ENCODE data around the gene NHEJ1.

DNA sequence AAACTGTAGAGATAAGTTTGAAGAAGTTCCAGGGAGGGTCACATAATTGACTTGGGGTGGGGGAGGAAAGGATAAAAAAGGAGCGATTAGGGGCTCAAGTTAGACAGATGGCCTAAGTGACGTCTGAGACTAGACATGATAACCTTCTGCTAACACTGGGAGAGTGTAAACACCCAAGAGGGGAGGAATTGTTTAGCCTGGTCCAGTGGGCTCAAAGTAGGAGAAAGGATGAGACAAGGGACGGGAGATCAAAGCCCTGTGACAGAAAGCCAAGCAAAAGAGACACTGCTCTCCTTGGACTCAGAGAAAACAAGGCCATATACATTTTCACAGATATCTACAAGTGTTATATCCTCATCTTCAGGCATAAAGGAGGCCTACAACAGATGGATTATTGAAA is 54.4 kb downstream of the NHEJ1 start:
- TF ChIP-seq, protein P1, sequence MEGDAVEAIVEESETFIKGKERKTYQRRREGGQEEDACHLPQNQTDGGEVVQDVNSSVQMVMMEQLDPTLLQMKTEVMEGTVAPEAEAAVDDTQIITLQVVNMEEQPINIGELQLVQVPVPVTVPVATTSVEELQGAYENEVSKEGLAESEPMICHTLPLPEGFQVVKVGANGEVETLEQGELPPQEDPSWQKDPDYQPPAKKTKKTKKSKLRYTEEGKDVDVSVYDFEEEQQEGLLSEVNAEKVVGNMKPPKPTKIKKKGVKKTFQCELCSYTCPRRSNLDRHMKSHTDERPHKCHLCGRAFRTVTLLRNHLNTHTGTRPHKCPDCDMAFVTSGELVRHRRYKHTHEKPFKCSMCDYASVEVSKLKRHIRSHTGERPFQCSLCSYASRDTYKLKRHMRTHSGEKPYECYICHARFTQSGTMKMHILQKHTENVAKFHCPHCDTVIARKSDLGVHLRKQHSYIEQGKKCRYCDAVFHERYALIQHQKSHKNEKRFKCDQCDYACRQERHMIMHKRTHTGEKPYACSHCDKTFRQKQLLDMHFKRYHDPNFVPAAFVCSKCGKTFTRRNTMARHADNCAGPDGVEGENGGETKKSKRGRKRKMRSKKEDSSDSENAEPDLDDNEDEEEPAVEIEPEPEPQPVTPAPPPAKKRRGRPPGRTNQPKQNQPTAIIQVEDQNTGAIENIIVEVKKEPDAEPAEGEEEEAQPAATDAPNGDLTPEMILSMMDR (IDR thresholded peaks at IDR 0.05): no peak
- TF ChIP-seq POLR2AphosphoS5 (IDR thresholded peaks at IDR 0.05; ENCODE audit: insufficient read depth in 1 of 2, low read depth in 1 of 2) (no peak), POLR2A (IDR thresholded peaks at IDR 0.05) (no peak)

Measured in vagina (tissue), 2 donors.